Endothelial cell of umbilical vein (primary cell): ENCODE measurements around the gene TRIM69.

Experiments used
- FOS ChIP-seq: IDR thresholded peaks from 2 replicates; pipeline ENCODE4 v1.6.1; 2011; ENCODE audit warnings: mild to moderate bottlenecking, low read length, moderate library complexity, borderline replicate concordance; ENCODE audit not compliant: insufficient read depth
- JUN ChIP-seq: IDR thresholded peaks from 2 replicates; pipeline ENCODE4 v1.6.1; 2011; ENCODE audit warnings: borderline replicate concordance, low read depth; ENCODE audit not compliant: insufficient read length, insufficient read depth
- MYC ChIP-seq: IDR thresholded peaks from one replicate; pipeline ENCODE4 v1.6.1; 2011; ENCODE audit warnings: mild to moderate bottlenecking, low read depth, low read length
- POLR2A ChIP-seq: IDR thresholded peaks from 2 replicates; pipeline ENCODE4 v1.6.1; 2012; ENCODE audit warnings: low read depth, mild to moderate bottlenecking, control low read depth, low read length
- POLR2AphosphoS5 ChIP-seq: IDR thresholded peaks from 2 replicates; pipeline ENCODE4 v1.6.1; 2012; ENCODE audit warnings: low read depth, mild to moderate bottlenecking, control low read depth, low read length, moderate library complexity; ENCODE audit not compliant: insufficient read depth
- TF ChIP-seq, protein P1 (sequence below), 2 donors: IDR thresholded peaks; 1 replicate in 1 of 2; 2 replicates in 1 of 2; pipeline ENCODE4 v1.5.1; 2011; ENCODE audit warnings: low read length in 2 of 2, mild to moderate bottlenecking in 2 of 2, moderate library complexity in 2 of 2, control low read depth in 1 of 2, inconsistent platforms in 1 of 2, low read depth in 1 of 2; ENCODE audit not compliant: insufficient read depth in 1 of 2; ENCODE audit errors: extremely low read depth in 1 of 2
- TF ChIP-seq, protein P2 (sequence below): IDR thresholded peaks from 2 replicates; pipeline ENCODE4 v1.6.1; 2011; ENCODE audit not compliant: insufficient read depth, insufficient read length

GRCh38 chr15:44794072-44794471 lies 57.7 kb downstream of the TRIM69 start:
- TF ChIP-seq POLR2AphosphoS5 (no peak), POLR2A (no peak), JUN (no peak), MYC (no peak), FOS (no peak)
- TF ChIP-seq, protein P1, sequence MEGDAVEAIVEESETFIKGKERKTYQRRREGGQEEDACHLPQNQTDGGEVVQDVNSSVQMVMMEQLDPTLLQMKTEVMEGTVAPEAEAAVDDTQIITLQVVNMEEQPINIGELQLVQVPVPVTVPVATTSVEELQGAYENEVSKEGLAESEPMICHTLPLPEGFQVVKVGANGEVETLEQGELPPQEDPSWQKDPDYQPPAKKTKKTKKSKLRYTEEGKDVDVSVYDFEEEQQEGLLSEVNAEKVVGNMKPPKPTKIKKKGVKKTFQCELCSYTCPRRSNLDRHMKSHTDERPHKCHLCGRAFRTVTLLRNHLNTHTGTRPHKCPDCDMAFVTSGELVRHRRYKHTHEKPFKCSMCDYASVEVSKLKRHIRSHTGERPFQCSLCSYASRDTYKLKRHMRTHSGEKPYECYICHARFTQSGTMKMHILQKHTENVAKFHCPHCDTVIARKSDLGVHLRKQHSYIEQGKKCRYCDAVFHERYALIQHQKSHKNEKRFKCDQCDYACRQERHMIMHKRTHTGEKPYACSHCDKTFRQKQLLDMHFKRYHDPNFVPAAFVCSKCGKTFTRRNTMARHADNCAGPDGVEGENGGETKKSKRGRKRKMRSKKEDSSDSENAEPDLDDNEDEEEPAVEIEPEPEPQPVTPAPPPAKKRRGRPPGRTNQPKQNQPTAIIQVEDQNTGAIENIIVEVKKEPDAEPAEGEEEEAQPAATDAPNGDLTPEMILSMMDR (IDR thresholded peaks at IDR 0.05; ENCODE audit: extremely low read depth in 1 of 2, insufficient read depth in 1 of 2, low read depth in 1 of 2, low read length in 2 of 2), result no peak
- TF ChIP-seq, protein P2, sequence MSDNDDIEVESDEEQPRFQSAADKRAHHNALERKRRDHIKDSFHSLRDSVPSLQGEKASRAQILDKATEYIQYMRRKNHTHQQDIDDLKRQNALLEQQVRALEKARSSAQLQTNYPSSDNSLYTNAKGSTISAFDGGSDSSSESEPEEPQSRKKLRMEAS, result no peak
